Activated naive CD8-positive, alpha-beta T cell treated with anti-CD3 and anti-CD28 coated beads, Interleukin-2, amount 50 U/mL, for 24 hours (primary cell): Measurements from ENCODE around the gene LTBP1.
"Not testable (repeated sequence)": the region's sequence is repeated elsewhere in the genome, so short reads cannot be mapped to it uniquely, and the experiment has no call there.

Experiments
- ATAC-seq: fragments of 150-1000 bp; cut with Tn5 transposase; one replicate; pipeline ENCODE4 v1.10.0; 2021
- DNase-seq: peaks from one replicate; pipeline ENCODE4 v3.0.0; 2021
- H3K27ac Mint-ChIP-seq: one replicate; pipeline ENCODE4 v1.8.0; 2021; ENCODE audit warnings: mild to moderate bottlenecking, mixed read lengths
- H3K27me3 Mint-ChIP-seq: one replicate; pipeline ENCODE4 v1.8.0; 2021; ENCODE audit warnings: mixed read lengths
- H3K36me3 Mint-ChIP-seq: one replicate; pipeline ENCODE4 v1.8.0; 2021; ENCODE audit warnings: low read depth, mixed read lengths
- H3K4me1 Mint-ChIP-seq: one replicate; pipeline ENCODE4 v1.8.0; 2021; ENCODE audit warnings: mixed read lengths
- H3K4me3 Mint-ChIP-seq: one replicate; pipeline ENCODE4 v1.8.0; 2021; ENCODE audit warnings: mild to moderate bottlenecking, moderate library complexity, mixed read lengths
- H3K9me3 Mint-ChIP-seq: one replicate; pipeline ENCODE4 v1.8.0; 2021; ENCODE audit warnings: mixed read lengths

Gene LTBP1

DNA sequence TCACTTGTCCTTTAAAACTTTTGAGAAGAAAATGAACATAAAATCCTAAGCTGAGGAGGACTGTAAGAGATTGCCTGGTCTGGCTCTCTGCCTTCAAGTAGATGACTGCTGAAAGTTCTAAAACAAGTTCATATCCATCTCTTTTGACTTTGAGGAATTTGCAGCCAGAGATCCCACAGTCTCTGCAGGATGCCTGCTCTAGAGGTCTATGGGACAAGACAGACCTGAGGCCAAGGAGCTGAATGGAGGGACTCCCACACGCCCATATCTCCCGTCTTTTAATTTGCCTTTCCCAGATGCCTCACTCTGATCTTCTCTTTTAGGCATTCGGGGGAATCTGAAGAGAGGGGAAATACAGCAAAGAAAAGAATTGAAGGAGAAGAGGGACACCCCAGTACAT lies 273.8 kb downstream of the LTBP1 start:
- H3K27me3 Mint-ChIP-seq = peaks cover 14% of the 10 kb centered on the region
- peaks cover 5% of the 10 kb centered on the region for H3K9me3 Mint-ChIP-seq
- H3K27ac Mint-ChIP-seq = no peak overlapping the region
- no peak for ATAC-seq
- H3K4me3 Mint-ChIP-seq = no peak overlapping the region
- H3K36me3 Mint-ChIP-seq = no peaks in the 10 kb centered on the region
- DNase-seq = no peak
- peaks cover 18% of the 10 kb centered on the region for H3K4me1 Mint-ChIP-seq

GRCh38 chr2:33221046-33221784 lies 274.5 kb downstream of the LTBP1 start:
- ATAC-seq = no peak
- H3K36me3 Mint-ChIP-seq = peaks cover 2% of the 10 kb centered on the region
- H3K9me3 Mint-ChIP-seq = peaks cover 12% of the 10 kb centered on the region
- peaks cover 18% of the 10 kb centered on the region for H3K4me1 Mint-ChIP-seq
- no peak for DNase-seq
- H3K27ac Mint-ChIP-seq = no peak overlapping the region
- H3K4me3 Mint-ChIP-seq = no peak overlapping the region
- peaks cover 14% of the 10 kb centered on the region for H3K27me3 Mint-ChIP-seq

- Mint-ChIP-seq H3K4me3 (no peak overlapping the region), H3K36me3 (peaks cover 2% of the 10 kb centered on the region), H3K27ac (no peak overlapping the region), H3K27me3 (peaks cover 14% of the 10 kb centered on the region), H3K4me1 (peaks cover 18% of the 10 kb centered on the region), H3K9me3 (peaks cover 13% of the 10 kb centered on the region)
- ATAC-seq (no peak), DNase-seq (no peak)
These were observed 275.6 kb downstream of the LTBP1 start for GRCh38 chr2:33222309-33222708.

DNA sequence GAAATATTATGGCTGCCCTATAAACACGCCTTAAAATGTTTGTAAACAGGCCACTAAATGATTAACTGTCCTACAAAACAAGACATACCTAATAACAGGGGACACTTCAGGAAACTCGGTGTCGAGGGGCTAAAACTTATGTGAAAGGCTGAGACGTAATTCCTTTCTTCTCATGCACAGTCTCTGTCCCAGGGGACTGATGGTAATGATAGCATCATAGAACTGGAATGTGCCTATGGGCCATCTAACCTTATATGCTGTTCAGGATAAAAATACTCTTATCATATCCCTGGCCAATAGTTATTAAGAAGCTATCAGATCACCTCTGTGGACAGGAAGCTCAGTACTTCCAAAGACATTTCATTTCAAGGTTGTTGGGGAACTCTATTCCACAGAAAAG lies 277.1 kb downstream of the LTBP1 start:
- Mint-ChIP-seq H3K27me3 (peaks cover 16% of the 10 kb centered on the region), H3K9me3 (peaks cover 13% of the 10 kb centered on the region), H3K4me3 (no peak overlapping the region), H3K4me1 (peaks cover 18% of the 10 kb centered on the region), H3K36me3 (peaks cover 2% of the 10 kb centered on the region), H3K27ac (no peak overlapping the region)
- ATAC-seq (no peak), DNase-seq (no peak)

DNA sequence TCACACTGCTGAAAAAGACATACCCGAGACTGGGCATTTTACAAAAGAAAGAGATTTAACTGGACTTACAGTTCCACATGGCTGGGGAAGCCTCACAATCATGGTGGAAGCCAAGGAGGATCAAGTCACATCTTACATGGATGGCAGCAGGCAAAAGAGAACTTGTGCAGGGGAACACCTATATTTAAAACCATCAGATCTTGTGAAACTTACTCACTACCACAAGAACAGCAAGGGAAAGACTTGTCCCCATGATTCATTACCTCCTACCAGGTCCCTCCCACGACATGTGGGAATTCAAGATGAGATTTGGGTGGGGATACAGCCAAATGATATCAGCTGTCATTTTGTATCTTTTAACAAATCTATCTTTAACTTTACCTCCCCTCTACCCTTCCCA lies 278.6 kb downstream of the LTBP1 start:
- no peak for DNase-seq
- Mint-ChIP-seq H3K27ac (no peak overlapping the region), H3K4me3 (no peak overlapping the region), H3K27me3 (peaks cover 11% of the 10 kb centered on the region), H3K9me3 (peaks cover 13% of the 10 kb centered on the region), H3K4me1 (peaks cover 6% of the 10 kb centered on the region), H3K36me3 (peaks cover 2% of the 10 kb centered on the region)
- no peak for ATAC-seq

- Mint-ChIP-seq H3K9me3 (peaks cover 13% of the 10 kb centered on the region), H3K4me3 (no peak overlapping the region), H3K4me1 (peaks cover 2% of the 10 kb centered on the region), H3K27me3 (peaks cover 8% of the 10 kb centered on the region), H3K27ac (no peak overlapping the region), H3K36me3 (peaks cover 2% of the 10 kb centered on the region)
- no peak for ATAC-seq
- DNase-seq = no peak
These were observed 279.8 kb downstream of the LTBP1 start for GRCh38 chr2:33226546-33226945.

- no peak for ATAC-seq
- no peak overlapping the region for H3K27ac Mint-ChIP-seq
These were observed 282.9 kb downstream of the LTBP1 start for GRCh38 chr2:33229646-33230045.

GRCh38 chr2:33230195-33230594 lies 283.4 kb downstream of the LTBP1 start:
- Mint-ChIP-seq H3K27ac (no peak overlapping the region), H3K27me3 (peaks cover 15% of the 10 kb centered on the region)

More at GRCh38 chr2:33229646-33230045, 282.9 kb downstream of the LTBP1 start:
- no peak overlapping the region for H3K4me3 Mint-ChIP-seq
- no peak for DNase-seq
- H3K27me3 Mint-ChIP-seq = peaks cover 16% of the 10 kb centered on the region
- H3K9me3 Mint-ChIP-seq = peaks cover 13% of the 10 kb centered on the region
- peaks cover 2% of the 10 kb centered on the region for H3K4me1 Mint-ChIP-seq
- H3K36me3 Mint-ChIP-seq = peaks cover 2% of the 10 kb centered on the region

GRCh38 chr2:33230842-33231241 lies 284.1 kb downstream of the LTBP1 start:
- Mint-ChIP-seq H3K4me1 (no peaks in the 10 kb centered on the region), H3K27me3 (peaks cover 13% of the 10 kb centered on the region), H3K4me3 (no peak overlapping the region), H3K9me3 (peaks cover 4% of the 10 kb centered on the region), H3K27ac (no peak overlapping the region), H3K36me3 (no peaks in the 10 kb centered on the region)
- ATAC-seq = no peak
- no peak for DNase-seq

More at GRCh38 chr2:33230195-33230594, 283.4 kb downstream of the LTBP1 start:
- Mint-ChIP-seq H3K4me1 (peaks cover 1% of the 10 kb centered on the region), H3K36me3 (peaks cover 2% of the 10 kb centered on the region), H3K9me3 (peaks cover 11% of the 10 kb centered on the region), H3K4me3 (no peak overlapping the region)
- no peak for ATAC-seq
- DNase-seq = no peak

GRCh38 chr2:33235559-33235958 lies 288.8 kb downstream of the LTBP1 start:
- peaks cover 11% of the 10 kb centered on the region for H3K27me3 Mint-ChIP-seq
- H3K4me3 Mint-ChIP-seq, H3K4me1 Mint-ChIP-seq, ATAC-seq, H3K9me3 Mint-ChIP-seq, H3K27ac Mint-ChIP-seq, H3K36me3 Mint-ChIP-seq, DNase-seq: not testable (repeated sequence)

GRCh38 chr2:33236482-33237385 lies 290.0 kb downstream of the LTBP1 start:
- ATAC-seq = no peak
- H3K27me3 Mint-ChIP-seq = peaks cover 11% of the 10 kb centered on the region

DNA sequence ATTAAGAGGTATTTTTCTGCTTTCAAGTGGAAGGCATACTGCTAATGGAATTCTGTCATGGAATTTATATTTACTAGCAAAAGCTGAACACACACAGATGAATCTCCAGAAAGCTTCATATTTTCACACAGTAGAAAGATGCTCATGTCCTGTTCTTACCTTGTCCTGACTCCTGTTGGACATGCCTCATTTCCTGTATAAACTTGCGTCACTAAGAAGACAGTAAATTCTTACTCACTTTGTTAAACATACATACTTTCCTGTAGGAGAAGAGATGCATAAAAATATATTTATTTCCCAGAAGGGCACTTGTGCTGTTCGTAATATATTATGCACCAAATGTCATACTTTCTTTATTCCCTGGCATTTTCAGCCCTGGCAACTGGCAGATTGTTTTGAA lies 291.4 kb downstream of the LTBP1 start:
- H3K4me3 Mint-ChIP-seq = no peak overlapping the region
- no peaks in the 10 kb centered on the region for H3K4me1 Mint-ChIP-seq
- H3K9me3 Mint-ChIP-seq = no peaks in the 10 kb centered on the region
- ATAC-seq = no peak
- H3K36me3 Mint-ChIP-seq = no peaks in the 10 kb centered on the region
- no peak overlapping the region for H3K27ac Mint-ChIP-seq
- peaks cover 7% of the 10 kb centered on the region for H3K27me3 Mint-ChIP-seq
- no peak for DNase-seq

More at GRCh38 chr2:33236482-33237385, 290.0 kb downstream of the LTBP1 start:
- Mint-ChIP-seq H3K4me1 (no peaks in the 10 kb centered on the region), H3K9me3 (no peaks in the 10 kb centered on the region), H3K36me3 (no peaks in the 10 kb centered on the region), H3K27ac (no peak overlapping the region), H3K4me3 (no peak overlapping the region)
- no peak for DNase-seq

GRCh38 chr2:33240178-33240577 lies 293.4 kb downstream of the LTBP1 start:
- Mint-ChIP-seq H3K36me3 (no peaks in the 10 kb centered on the region), H3K27ac (no peak overlapping the region), H3K9me3 (no peaks in the 10 kb centered on the region), H3K4me3 (no peak overlapping the region), H3K4me1 (no peaks in the 10 kb centered on the region), H3K27me3 (no peaks in the 10 kb centered on the region)
- DNase-seq (no peak), ATAC-seq (no peak)

GRCh38 chr2:33241072-33241471 lies 294.3 kb downstream of the LTBP1 start:
- Mint-ChIP-seq H3K27ac (no peak overlapping the region), H3K4me1 (no peaks in the 10 kb centered on the region), H3K9me3 (no peaks in the 10 kb centered on the region), H3K4me3 (no peak overlapping the region), H3K27me3 (no peaks in the 10 kb centered on the region), H3K36me3 (no peaks in the 10 kb centered on the region)
- ATAC-seq (no peak), DNase-seq (no peak)

DNA sequence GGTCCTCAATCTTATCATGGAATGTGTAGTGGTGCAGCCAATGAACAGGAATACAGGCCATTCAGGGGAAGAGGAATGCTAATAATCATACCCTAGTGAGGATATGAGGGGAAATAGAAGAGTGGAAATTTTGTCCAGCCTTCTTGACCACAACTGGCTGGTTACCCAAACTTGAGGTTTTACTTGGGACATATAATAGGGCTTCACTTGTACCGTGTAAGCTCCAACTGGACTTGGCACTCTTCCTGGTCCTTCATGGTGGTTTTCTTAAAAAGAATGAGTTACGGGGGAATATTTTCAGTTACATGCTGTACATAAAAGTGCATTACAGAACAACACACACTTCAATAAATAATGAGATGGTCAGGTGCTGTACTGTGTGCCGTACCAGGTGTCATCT lies 294.8 kb downstream of the LTBP1 start:
- DNase-seq = no peak
- Mint-ChIP-seq H3K4me3 (no peak overlapping the region), H3K9me3 (no peaks in the 10 kb centered on the region), H3K36me3 (no peaks in the 10 kb centered on the region), H3K27me3 (no peaks in the 10 kb centered on the region), H3K4me1 (no peaks in the 10 kb centered on the region), H3K27ac (no peak overlapping the region)
- ATAC-seq = no peak
